Measurements from ENCODE around the gene CHAT. TPM values are rescaled to one million over a fixed set of nuclear protein-coding genes. Genes with fewer than 3 reads are reported as not detected.

Gene CHAT
- total and polyA plus RNA-seq, 2 of the 13 experiments (the other 11 are each of a cell fraction or from before 2014, with no cell fraction given): not detected

GRCh38 chr10:49602380-49603023 lies 11.3 kb upstream of the CHAT start:
- POLR2A ChIA-PET: no interaction called here
- no peaks in the 10 kb centered on the region for H3K9me3 ChIP-seq (ENCODE audit: low read length)
- DNase-seq (ENCODE audit: low spot score): no peak
- H3K4me3 ChIP-seq (replicated peaks in 1 of 3; ENCODE audit: insufficient read depth in 1 of 3, low read depth in 2 of 3, low read length in 3 of 3): no peak overlapping the region
- H3K27ac ChIP-seq (ENCODE audit: extremely low read length, insufficient read depth, low read length): no peak overlapping the region
- no peaks in the 10 kb centered on the region for H3K79me2 ChIP-seq (ENCODE audit: insufficient read depth, low read length)
- peaks cover 0 to 4% of the 10 kb centered on the region in 2 experiments; a peak in 3 of 5 replicates for H3K27me3 ChIP-seq (ENCODE audit: control insufficient read depth in 1 of 2, insufficient read depth in 2 of 2, low read length in 2 of 2)
- no peak overlapping the region for H2AFZ ChIP-seq (ENCODE audit: low read length)
- no peak overlapping the region for H3K9ac ChIP-seq (ENCODE audit: insufficient read depth, low read depth, low read length)
- H3K4me1 ChIP-seq (ENCODE audit: insufficient read depth, low read length): no peaks in the 10 kb centered on the region
- CTCF ChIA-PET (ENCODE audit: low intra/inter-chr PET ratio, low total read pairs): no interaction called here
- in situ Hi-C loops (cut with HindIII; ENCODE audit: extremely low pct_ligation_motif_present, low pct_unique_long_range_greater_than_20kb): no loop called here
- 0% methylated on average over 2 of the region's 2 CpGs for WGBS (ENCODE audit: low lambda C conversion rate)
- TF ChIP-seq, protein P1, sequence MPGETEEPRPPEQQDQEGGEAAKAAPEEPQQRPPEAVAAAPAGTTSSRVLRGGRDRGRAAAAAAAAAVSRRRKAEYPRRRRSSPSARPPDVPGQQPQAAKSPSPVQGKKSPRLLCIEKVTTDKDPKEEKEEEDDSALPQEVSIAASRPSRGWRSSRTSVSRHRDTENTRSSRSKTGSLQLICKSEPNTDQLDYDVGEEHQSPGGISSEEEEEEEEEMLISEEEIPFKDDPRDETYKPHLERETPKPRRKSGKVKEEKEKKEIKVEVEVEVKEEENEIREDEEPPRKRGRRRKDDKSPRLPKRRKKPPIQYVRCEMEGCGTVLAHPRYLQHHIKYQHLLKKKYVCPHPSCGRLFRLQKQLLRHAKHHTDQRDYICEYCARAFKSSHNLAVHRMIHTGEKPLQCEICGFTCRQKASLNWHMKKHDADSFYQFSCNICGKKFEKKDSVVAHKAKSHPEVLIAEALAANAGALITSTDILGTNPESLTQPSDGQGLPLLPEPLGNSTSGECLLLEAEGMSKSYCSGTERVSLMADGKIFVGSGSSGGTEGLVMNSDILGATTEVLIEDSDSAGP (CRISPR knock-in tag; IDR thresholded peaks at IDR 0.05; ENCODE audit: borderline replicate concordance): no peak
- TF ChIP-seq ZXDC (CRISPR knock-in tag; IDR thresholded peaks at IDR 0.05) (no peak), NPAS2 (CRISPR knock-in tag; IDR thresholded peaks at IDR 0.05; ENCODE audit: borderline replicate concordance) (no peak)
- no TSS peak for BruUV-seq (replicated peaks)
- no peaks in the 10 kb centered on the region for H3K36me3 ChIP-seq (replicated peaks in 1 of 2; ENCODE audit: control insufficient read depth in 1 of 2, insufficient read depth in 2 of 2, low read length in 2 of 2)
- FAIRE-seq: no peak
- intact Hi-C loops (cut with micrococcal nuclease; ENCODE audit: unreplicated experiment): no loop called here
- ATAC-seq: no peak
- H3K4me2 ChIP-seq (ENCODE audit: low read depth, low read length): no peak overlapping the region
- H4K20me1 ChIP-seq (ENCODE audit: insufficient read depth, low read length): peaks cover 5% of the 10 kb centered on the region; the same call in 1 of the 2 replicates

Measured in HepG2 (cell line).